Measurements from ENCODE around the gene SYNE1.
"Not testable (repeated sequence)": the region's sequence is repeated elsewhere in the genome, so short reads cannot be mapped to it uniquely, and the experiment has no call there.

Gene SYNE1

DNA sequence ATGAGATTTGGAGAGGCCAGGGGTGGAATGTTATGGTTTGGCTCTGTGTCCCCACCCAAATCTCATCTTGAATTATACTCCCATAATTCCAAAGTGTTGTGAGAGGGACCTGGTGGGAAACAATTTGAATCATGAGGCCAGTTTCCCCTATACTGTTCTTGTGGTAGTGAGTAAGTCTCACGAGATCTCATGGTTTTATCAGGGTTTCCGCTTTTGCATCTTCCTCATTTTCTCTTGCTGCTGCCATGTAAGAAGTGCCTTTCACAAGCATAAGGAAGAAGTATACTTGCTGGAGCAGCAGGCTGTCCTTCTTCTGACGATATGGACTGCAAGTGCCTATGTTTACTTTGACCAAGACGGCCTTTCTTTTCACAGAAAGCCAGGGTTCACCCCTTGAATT lies 559.2 kb downstream of the SYNE1 start:
- no peak for DNase-seq

DNA sequence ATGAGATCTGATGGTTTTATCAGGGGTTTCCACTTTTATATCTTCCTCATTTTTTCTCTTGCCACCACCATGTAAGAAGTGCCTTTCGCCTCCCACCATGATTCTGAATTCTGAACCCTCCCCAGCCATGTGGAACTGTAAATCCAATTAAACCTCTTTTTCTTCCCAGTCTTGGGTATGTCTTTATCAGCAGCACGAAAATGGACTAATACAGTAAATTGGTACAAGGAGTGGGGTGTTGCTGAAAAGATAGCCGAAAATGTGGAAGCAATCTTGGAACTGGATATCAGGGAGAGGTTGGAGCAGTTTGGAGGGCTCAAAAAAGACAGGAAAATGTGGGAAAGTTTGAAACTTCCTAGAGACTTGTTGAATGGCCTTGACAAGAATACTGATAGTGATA lies 560.9 kb downstream of the SYNE1 start:
- not testable (repeated sequence) for DNase-seq

DNA sequence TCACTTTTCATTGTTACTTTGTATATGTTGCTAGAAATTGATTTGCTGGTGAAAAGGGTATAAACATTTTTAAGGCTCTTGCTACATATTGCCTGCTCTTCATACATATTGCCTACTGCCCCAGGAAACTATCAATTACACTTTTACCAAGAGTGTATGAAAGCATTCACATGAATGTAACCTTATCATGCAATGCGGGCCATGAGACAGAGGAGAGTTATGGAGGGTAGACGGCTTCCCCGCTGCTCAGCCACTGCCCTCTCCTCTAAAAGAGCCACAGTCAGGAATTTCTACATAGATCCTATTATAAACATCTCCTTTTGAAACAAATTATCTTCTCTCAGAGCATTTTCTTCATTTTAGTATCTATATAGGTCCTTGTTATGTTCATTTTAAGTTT lies 565.3 kb downstream of the SYNE1 start:
- no peak for DNase-seq
